MM.1S (cell line): ENCODE results near the gene MAPKAPK5.
"Not testable (repeated sequence)": the region's sequence is repeated elsewhere in the genome, so short reads cannot be mapped to it uniquely, and the experiment has no call there.

Source experiments
- DNase-seq: peaks from one replicate; pipeline ENCODE4 v3.0.0-alpha.2; 2015
- H2AFZ ChIP-seq: fragments of 300-600 bp; sonication (generic); 2 replicates; pipeline ENCODE4 v1.6.0; 2016; ENCODE audit warnings: antibody characterized with exemption, low read length
- H3F3A ChIP-seq: fragments of 300-600 bp; sonication (generic); 2 replicates; pipeline ENCODE4 v1.6.1; 2016; ENCODE audit warnings: mild to moderate bottlenecking, antibody characterized with exemption, low read length, moderate library complexity, mixed read lengths; ENCODE audit not compliant: insufficient read depth
- H3K27ac ChIP-seq: fragments of 300-600 bp; sonication (generic); 2 replicates; pipeline ENCODE4 v1.5.1; 2016; ENCODE audit warnings: mild to moderate bottlenecking, low read length
- H3K27me3 ChIP-seq: fragments of 300-600 bp; sonication (generic); replicated peaks from 2 replicates; pipeline ENCODE4 v1.6.0; 2016; ENCODE audit warnings: low read length; ENCODE audit not compliant: insufficient read depth
- H3K36me3 ChIP-seq: fragments of 300-600 bp; sonication (generic); replicated peaks from 2 replicates; pipeline ENCODE4 v1.6.1; 2016; ENCODE audit warnings: mild to moderate bottlenecking, low read length, mixed read lengths; ENCODE audit not compliant: insufficient read depth
- H3K4me1 ChIP-seq: fragments of 300-600 bp; sonication (generic); 2 replicates; pipeline ENCODE4 v1.6.1; 2016; ENCODE audit warnings: low read length, mixed read lengths
- H3K4me2 ChIP-seq: fragments of 300-600 bp; sonication (generic); 2 replicates; pipeline ENCODE4 v1.6.0; 2016; ENCODE audit warnings: low read depth, low read length
- H3K4me3 ChIP-seq: fragments of 300-600 bp; sonication (generic); 2 replicates; pipeline ENCODE4 v1.5.1; 2016; ENCODE audit warnings: low read length, mixed read lengths
- H3K79me2 ChIP-seq: fragments of 300-600 bp; sonication (generic); 2 replicates; pipeline ENCODE4 v1.6.1; 2016; ENCODE audit warnings: mixed run types, low read length, mixed read lengths
- H3K9ac ChIP-seq: fragments of 300-600 bp; sonication (generic); 2 replicates; pipeline ENCODE4 v1.6.1; 2016; ENCODE audit warnings: low read length, mixed read lengths
- H3K9me2 ChIP-seq: fragments of 300-600 bp; sonication (generic); replicated peaks from 2 replicates; pipeline ENCODE4 v1.6.1; 2016; ENCODE audit warnings: mild to moderate bottlenecking, low read length, mixed read lengths; ENCODE audit not compliant: insufficient read depth
- H3K9me3 ChIP-seq: fragments of 300-600 bp; sonication (generic); replicated peaks from 2 replicates; pipeline ENCODE4 v1.6.1; 2016; ENCODE audit warnings: mild to moderate bottlenecking, low read length, mixed read lengths; ENCODE audit not compliant: insufficient read depth
- H4K20me1 ChIP-seq: fragments of 300-600 bp; sonication (generic); 2 replicates; pipeline ENCODE4 v1.6.1; 2016; ENCODE audit warnings: mild to moderate bottlenecking, low read length, moderate library complexity, mixed read lengths; ENCODE audit not compliant: insufficient read depth
- CTCF ChIP-seq: fragments of 300-600 bp; sonication (generic); IDR thresholded peaks from 2 replicates; pipeline ENCODE4 v1.5.1; 2016; ENCODE audit warnings: antibody characterized with exemption, low read length, mixed read lengths
- EZH2 ChIP-seq: fragments of 300-600 bp; sonication (generic); optimal IDR thresholded peaks from 2 replicates; pipeline ENCODE3; 2017; ENCODE audit warnings: low read depth, mild to moderate bottlenecking, antibody characterized with exemption, low read length, mixed read lengths
- EZH2phosphoT487 ChIP-seq: fragments of 300-600 bp; sonication (generic); IDR thresholded peaks from 2 replicates; pipeline ENCODE4 v1.6.1; 2018; ENCODE audit warnings: antibody characterized with exemption, low read length

The MAPKAPK5 gene

GRCh38 chr12:111822886-111823285 is 19.1 kb upstream of the MAPKAPK5 start:
- Histone ChIP-seq H3K79me2 (no peaks in the 10 kb centered on the region), H3K27ac (no peak overlapping the region), H3K9me2 (no peaks in the 10 kb centered on the region), H3K4me2 (no peak overlapping the region), H2AFZ (no peak overlapping the region), H3F3A (no peaks in the 10 kb centered on the region), H3K9me3 (no peaks in the 10 kb centered on the region), H3K4me3 (no peak overlapping the region), H3K36me3 (no peaks in the 10 kb centered on the region), H3K27me3 (no peaks in the 10 kb centered on the region), H3K4me1 (no peaks in the 10 kb centered on the region), H3K9ac (no peak overlapping the region), H4K20me1 (no peaks in the 10 kb centered on the region)
- DNase-seq = no peak
- TF ChIP-seq EZH2 (no peak), EZH2phosphoT487 (no peak), CTCF (no peak)

- no peaks in the 10 kb centered on the region for H4K20me1 ChIP-seq
- no peaks in the 10 kb centered on the region for H3K9me2 ChIP-seq
- no peak overlapping the region for H2AFZ ChIP-seq
Observed at GRCh38 chr12:111823891-111824290, 18.1 kb upstream of the MAPKAPK5 start.

GRCh38 chr12:111824312-111824711 is 17.7 kb upstream of the MAPKAPK5 start:
- H4K20me1 ChIP-seq, H3K9me3 ChIP-seq, H3K4me2 ChIP-seq, H3K4me1 ChIP-seq, H3K9ac ChIP-seq, H3K36me3 ChIP-seq, H3F3A ChIP-seq, H3K79me2 ChIP-seq, H3K27ac ChIP-seq, H2AFZ ChIP-seq, DNase-seq, H3K4me3 ChIP-seq, H3K9me2 ChIP-seq, H3K27me3 ChIP-seq: not testable (repeated sequence)

More at GRCh38 chr12:111823891-111824290, 18.1 kb upstream of the MAPKAPK5 start:
- Histone ChIP-seq H3K4me1 (no peaks in the 10 kb centered on the region), H3K4me3 (no peak overlapping the region), H3K9me3 (no peaks in the 10 kb centered on the region), H3K79me2 (no peaks in the 10 kb centered on the region), H3K4me2 (no peak overlapping the region), H3K9ac (no peak overlapping the region), H3F3A (no peaks in the 10 kb centered on the region), H3K27ac (no peak overlapping the region), H3K36me3 (no peaks in the 10 kb centered on the region), H3K27me3 (no peaks in the 10 kb centered on the region)
- no peak for DNase-seq
- TF ChIP-seq EZH2phosphoT487 = no peak
- TF ChIP-seq CTCF = no peak
- no peak for TF ChIP-seq EZH2

- Histone ChIP-seq H3K79me2 (no peaks in the 10 kb centered on the region), H3K4me2 (no peak overlapping the region), H3K9me2 (no peaks in the 10 kb centered on the region), H3K4me1 (no peaks in the 10 kb centered on the region), H3K9me3 (no peaks in the 10 kb centered on the region), H2AFZ (no peak overlapping the region), H3K27ac (no peak overlapping the region), H3F3A (no peaks in the 10 kb centered on the region), H3K27me3 (no peaks in the 10 kb centered on the region), H3K9ac (no peak overlapping the region), H4K20me1 (no peaks in the 10 kb centered on the region), H3K36me3 (no peaks in the 10 kb centered on the region), H3K4me3 (no peak overlapping the region)
- no peak for TF ChIP-seq EZH2
- no peak for TF ChIP-seq CTCF
- no peak for TF ChIP-seq EZH2phosphoT487
- no peak for DNase-seq
Observed at GRCh38 chr12:111825509-111825908, 16.5 kb upstream of the MAPKAPK5 start.
